Vagina (tissue), 2 donors: Measurements from ENCODE around the gene ESPL1.

ENCODE experiments used
- POLR2AphosphoS5 ChIP-seq, 2 donors: sonication (generic); formaldehyde crosslinking; IDR thresholded peaks; one replicate each; pipeline ENCODE4 v1.9.0; 2017; ENCODE audit warnings: antibody characterized with exemption in 2 of 2, mild to moderate bottlenecking in 2 of 2, low read depth in 1 of 2; ENCODE audit not compliant: insufficient read depth in 1 of 2
- TF ChIP-seq, protein P1 (sequence below), 3 experiments: fragments of 450-650 bp in 2 of 3; fragments of 200-600 bp in 1 of 3; sonication (generic) in 1 of 3; IDR thresholded peaks; one replicate each; pipeline ENCODE4 v1.5.1; 2017 to 2019; ENCODE audit warnings: antibody characterized with exemption in 3 of 3, mild to moderate bottlenecking in 2 of 3, moderate library complexity in 2 of 3

DNA sequence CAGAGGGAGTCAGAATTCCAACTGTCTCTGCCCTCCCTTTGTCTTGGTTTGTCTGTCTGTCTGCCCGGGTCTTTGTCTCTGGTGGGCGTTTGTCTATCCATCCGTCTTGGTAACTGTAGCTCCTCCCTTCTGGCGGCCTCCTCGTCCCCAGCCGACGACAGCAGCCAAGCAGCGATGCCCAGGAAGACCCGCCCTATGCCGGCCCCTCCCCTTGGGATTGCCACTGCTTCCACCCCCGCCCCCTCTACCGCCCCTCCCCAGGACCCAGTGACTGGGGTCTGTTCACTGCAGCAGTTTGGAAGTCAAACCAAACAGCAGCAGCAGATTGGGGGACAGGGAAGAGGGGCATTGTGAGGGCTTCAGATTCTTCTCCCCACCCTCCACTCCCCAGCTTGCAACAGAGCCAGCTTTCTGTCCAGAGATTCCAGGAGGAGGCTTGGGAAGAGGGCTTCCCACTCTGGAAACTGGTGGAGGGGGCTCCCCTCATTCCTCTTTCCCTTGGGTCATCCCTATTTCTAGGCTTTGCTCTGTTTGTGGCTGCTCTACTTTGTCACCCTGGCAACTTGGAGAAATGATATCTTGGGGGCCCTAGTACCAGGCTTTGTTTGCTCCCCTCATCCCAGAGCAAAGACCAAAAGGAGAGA lies 33.7 kb upstream of the ESPL1 start:
- TF ChIP-seq POLR2AphosphoS5 (IDR thresholded peaks at IDR 0.05; ENCODE audit: insufficient read depth in 1 of 2, low read depth in 1 of 2) = no peak
- TF ChIP-seq, protein P1, sequence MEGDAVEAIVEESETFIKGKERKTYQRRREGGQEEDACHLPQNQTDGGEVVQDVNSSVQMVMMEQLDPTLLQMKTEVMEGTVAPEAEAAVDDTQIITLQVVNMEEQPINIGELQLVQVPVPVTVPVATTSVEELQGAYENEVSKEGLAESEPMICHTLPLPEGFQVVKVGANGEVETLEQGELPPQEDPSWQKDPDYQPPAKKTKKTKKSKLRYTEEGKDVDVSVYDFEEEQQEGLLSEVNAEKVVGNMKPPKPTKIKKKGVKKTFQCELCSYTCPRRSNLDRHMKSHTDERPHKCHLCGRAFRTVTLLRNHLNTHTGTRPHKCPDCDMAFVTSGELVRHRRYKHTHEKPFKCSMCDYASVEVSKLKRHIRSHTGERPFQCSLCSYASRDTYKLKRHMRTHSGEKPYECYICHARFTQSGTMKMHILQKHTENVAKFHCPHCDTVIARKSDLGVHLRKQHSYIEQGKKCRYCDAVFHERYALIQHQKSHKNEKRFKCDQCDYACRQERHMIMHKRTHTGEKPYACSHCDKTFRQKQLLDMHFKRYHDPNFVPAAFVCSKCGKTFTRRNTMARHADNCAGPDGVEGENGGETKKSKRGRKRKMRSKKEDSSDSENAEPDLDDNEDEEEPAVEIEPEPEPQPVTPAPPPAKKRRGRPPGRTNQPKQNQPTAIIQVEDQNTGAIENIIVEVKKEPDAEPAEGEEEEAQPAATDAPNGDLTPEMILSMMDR (IDR thresholded peaks at IDR 0.05) = no peak
